Vagina (tissue), 2 donors: ENCODE results near the gene CDC27.

Source experiments
- POLR2A ChIP-seq, 2 donors: fragments of 450-650 bp; IDR thresholded peaks; one replicate each; pipeline ENCODE4 v1.6.1; 2017; ENCODE audit warnings: antibody characterized with exemption in 2 of 2, mild to moderate bottlenecking in 2 of 2, moderate library complexity in 2 of 2
- POLR2AphosphoS5 ChIP-seq, 2 donors: sonication (generic); formaldehyde crosslinking; IDR thresholded peaks; one replicate each; pipeline ENCODE4 v1.9.0; 2017; ENCODE audit warnings: antibody characterized with exemption in 2 of 2, mild to moderate bottlenecking in 2 of 2, low read depth in 1 of 2; ENCODE audit not compliant: insufficient read depth in 1 of 2
- TF ChIP-seq, protein P1 (sequence below), 3 experiments: fragments of 450-650 bp in 2 of 3; fragments of 200-600 bp in 1 of 3; sonication (generic) in 1 of 3; IDR thresholded peaks; one replicate each; pipeline ENCODE4 v1.5.1; 2017 to 2019; ENCODE audit warnings: antibody characterized with exemption in 3 of 3, mild to moderate bottlenecking in 2 of 3, moderate library complexity in 2 of 3

DNA sequence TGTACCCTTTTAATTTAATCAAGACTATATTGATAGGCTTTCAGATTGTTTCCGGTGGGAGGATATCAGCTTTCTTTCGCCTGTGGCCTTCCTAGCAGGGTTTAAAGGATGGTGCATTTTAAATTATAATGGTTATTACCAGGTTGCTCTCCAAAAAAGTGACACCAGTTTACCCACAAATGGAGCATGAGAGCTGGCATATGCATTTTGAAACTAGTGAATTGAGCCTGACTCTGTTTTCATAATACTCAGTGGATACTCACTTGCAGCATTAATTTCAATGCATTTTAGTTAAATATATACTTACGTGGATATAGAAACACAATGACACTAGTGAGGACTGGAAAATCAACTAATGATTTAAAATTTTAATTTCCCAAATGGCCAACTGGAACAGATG, 25.8 kb upstream of the CDC27 start:
- TF ChIP-seq POLR2A (IDR thresholded peaks at IDR 0.05) (no peak), POLR2AphosphoS5 (IDR thresholded peaks at IDR 0.05; ENCODE audit: insufficient read depth in 1 of 2, low read depth in 1 of 2) (no peak)
- TF ChIP-seq, protein P1, sequence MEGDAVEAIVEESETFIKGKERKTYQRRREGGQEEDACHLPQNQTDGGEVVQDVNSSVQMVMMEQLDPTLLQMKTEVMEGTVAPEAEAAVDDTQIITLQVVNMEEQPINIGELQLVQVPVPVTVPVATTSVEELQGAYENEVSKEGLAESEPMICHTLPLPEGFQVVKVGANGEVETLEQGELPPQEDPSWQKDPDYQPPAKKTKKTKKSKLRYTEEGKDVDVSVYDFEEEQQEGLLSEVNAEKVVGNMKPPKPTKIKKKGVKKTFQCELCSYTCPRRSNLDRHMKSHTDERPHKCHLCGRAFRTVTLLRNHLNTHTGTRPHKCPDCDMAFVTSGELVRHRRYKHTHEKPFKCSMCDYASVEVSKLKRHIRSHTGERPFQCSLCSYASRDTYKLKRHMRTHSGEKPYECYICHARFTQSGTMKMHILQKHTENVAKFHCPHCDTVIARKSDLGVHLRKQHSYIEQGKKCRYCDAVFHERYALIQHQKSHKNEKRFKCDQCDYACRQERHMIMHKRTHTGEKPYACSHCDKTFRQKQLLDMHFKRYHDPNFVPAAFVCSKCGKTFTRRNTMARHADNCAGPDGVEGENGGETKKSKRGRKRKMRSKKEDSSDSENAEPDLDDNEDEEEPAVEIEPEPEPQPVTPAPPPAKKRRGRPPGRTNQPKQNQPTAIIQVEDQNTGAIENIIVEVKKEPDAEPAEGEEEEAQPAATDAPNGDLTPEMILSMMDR (IDR thresholded peaks at IDR 0.05): no peak
